ENCODE measurements around the gene CORO2A. TPM values are rescaled to one million over a fixed set of nuclear protein-coding genes. Genes with fewer than 3 reads are reported as not detected.

CORO2A gene
- polyA plus RNA-seq, 1 of the 3 experiments (the other 2 are of a cell fraction): 2.3 TPM

GRCh38 chr9:98129451-98129881, 63.0 kb downstream of the CORO2A start:
- no peak overlapping the region for H3K4me3 ChIP-seq (ENCODE audit: low read depth in 2 of 2, low read length in 1 of 2)
- no peaks in the 10 kb centered on the region for H4K20me1 ChIP-seq (ENCODE audit: insufficient read depth)
- no peaks in the 10 kb centered on the region for H3K27me3 ChIP-seq (ENCODE audit: insufficient read depth)
- no peaks in the 10 kb centered on the region for H3K79me2 ChIP-seq (ENCODE audit: insufficient read depth)
- H3K36me3 ChIP-seq (replicated peaks in 1 of 2; ENCODE audit: control insufficient read depth in 1 of 2, insufficient read depth in 2 of 2, low read length in 1 of 2): no peaks in the 10 kb centered on the region
- no peak overlapping the region for H2AFZ ChIP-seq (ENCODE audit: low read depth)
- no peak overlapping the region for H3K9ac ChIP-seq
- H3K9me2 ChIP-seq: no peaks in the 10 kb centered on the region
- H3F3A ChIP-seq (replicated peaks; ENCODE audit: insufficient read depth): no peaks in the 10 kb centered on the region
- H3K9me3 ChIP-seq: no peaks in the 10 kb centered on the region
- no peak overlapping the region for H3K4me2 ChIP-seq
- DNase-seq: no peak
- WGBS (ENCODE audit: low lambda C conversion rate): 93% methylated on average over 10 of the region's 10 CpGs
- H3K4me1 ChIP-seq (ENCODE audit: control insufficient read depth in 1 of 2, insufficient read depth in 2 of 2, low read depth in 1 of 2, low read length in 1 of 2): no peaks in the 10 kb centered on the region
- no peak overlapping the region for H3K27ac ChIP-seq (ENCODE audit: low read depth in 2 of 2, low read length in 1 of 2)
- POLR2A ChIA-PET: no interaction called here
- CTCF ChIA-PET: interaction anchor here (1.0 to 1.6 kb wide), 2 partner anchors 10 to 15 kb away, joined by 3 to 9 read pairs; partner anchors contain the start of gene TRIM14
- no peak for TF ChIP-seq USF1 (IDR thresholded peaks at IDR 0.05; ENCODE audit: borderline replicate concordance, low read depth)
- no peak for TF ChIP-seq GATA2 (CRISPR knock-in tag; IDR thresholded peaks at IDR 0.05)
- TF ChIP-seq TEAD4 (IDR thresholded peaks at IDR 0.05; ENCODE audit: borderline replicate concordance, insufficient read depth): no peak
- TF ChIP-seq, protein P1, sequence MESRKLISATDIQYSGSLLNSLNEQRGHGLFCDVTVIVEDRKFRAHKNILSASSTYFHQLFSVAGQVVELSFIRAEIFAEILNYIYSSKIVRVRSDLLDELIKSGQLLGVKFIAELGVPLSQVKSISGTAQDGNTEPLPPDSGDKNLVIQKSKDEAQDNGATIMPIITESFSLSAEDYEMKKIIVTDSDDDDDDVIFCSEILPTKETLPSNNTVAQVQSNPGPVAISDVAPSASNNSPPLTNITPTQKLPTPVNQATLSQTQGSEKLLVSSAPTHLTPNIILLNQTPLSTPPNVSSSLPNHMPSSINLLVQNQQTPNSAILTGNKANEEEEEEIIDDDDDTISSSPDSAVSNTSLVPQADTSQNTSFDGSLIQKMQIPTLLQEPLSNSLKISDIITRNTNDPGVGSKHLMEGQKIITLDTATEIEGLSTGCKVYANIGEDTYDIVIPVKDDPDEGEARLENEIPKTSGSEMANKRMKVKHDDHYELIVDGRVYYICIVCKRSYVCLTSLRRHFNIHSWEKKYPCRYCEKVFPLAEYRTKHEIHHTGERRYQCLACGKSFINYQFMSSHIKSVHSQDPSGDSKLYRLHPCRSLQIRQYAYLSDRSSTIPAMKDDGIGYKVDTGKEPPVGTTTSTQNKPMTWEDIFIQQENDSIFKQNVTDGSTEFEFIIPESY (IDR thresholded peaks at IDR 0.05; ENCODE audit: borderline replicate concordance, low read depth): no peak
- TF ChIP-seq, protein P2, sequence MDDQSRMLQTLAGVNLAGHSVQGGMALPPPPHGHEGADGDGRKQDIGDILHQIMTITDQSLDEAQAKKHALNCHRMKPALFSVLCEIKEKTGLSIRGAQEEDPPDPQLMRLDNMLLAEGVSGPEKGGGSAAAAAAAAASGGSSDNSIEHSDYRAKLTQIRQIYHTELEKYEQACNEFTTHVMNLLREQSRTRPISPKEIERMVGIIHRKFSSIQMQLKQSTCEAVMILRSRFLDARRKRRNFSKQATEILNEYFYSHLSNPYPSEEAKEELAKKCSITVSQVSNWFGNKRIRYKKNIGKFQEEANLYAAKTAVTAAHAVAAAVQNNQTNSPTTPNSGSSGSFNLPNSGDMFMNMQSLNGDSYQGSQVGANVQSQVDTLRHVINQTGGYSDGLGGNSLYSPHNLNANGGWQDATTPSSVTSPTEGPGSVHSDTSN (IDR thresholded peaks at IDR 0.05): no peak
- no peak for TF ChIP-seq RXRA (IDR thresholded peaks at IDR 0.05; ENCODE audit: borderline replicate concordance, low read depth)

GRCh38 chr9:98128316-98128715, 64.1 kb downstream of the CORO2A start:
- no peaks in the 10 kb centered on the region for H3K9me2 ChIP-seq
- H3K4me3 ChIP-seq (ENCODE audit: low read depth in 2 of 2, low read length in 1 of 2): no peak overlapping the region
- no peak overlapping the region for H3K27ac ChIP-seq (ENCODE audit: low read depth in 2 of 2, low read length in 1 of 2)
- H3K9me3 ChIP-seq: no peaks in the 10 kb centered on the region
- H3F3A ChIP-seq (replicated peaks; ENCODE audit: insufficient read depth): no peaks in the 10 kb centered on the region
- ChIA-PET CTCF (interaction anchor here (1.6 kb wide), 1 partner anchor 9 kb away, joined by 9 read pairs; the partner anchor contains the start of gene TRIM14), POLR2A (interaction anchor here (0.8 kb wide), 1 partner anchor 9 kb away, joined by 3 read pairs; the partner anchor contains the start of gene TRIM14)
- WGBS (ENCODE audit: low lambda C conversion rate): 99% methylated on average over 9 of the region's 16 CpGs
- no peak overlapping the region for H3K9ac ChIP-seq
- H4K20me1 ChIP-seq (ENCODE audit: insufficient read depth): no peaks in the 10 kb centered on the region
- no peak overlapping the region for H2AFZ ChIP-seq (ENCODE audit: low read depth)
- no peaks in the 10 kb centered on the region for H3K79me2 ChIP-seq (ENCODE audit: insufficient read depth)
- H3K27me3 ChIP-seq (ENCODE audit: insufficient read depth): no peaks in the 10 kb centered on the region
- H3K4me2 ChIP-seq: no peak overlapping the region
- no peaks in the 10 kb centered on the region for H3K36me3 ChIP-seq (replicated peaks in 1 of 2; ENCODE audit: control insufficient read depth in 1 of 2, insufficient read depth in 2 of 2, low read length in 1 of 2)
- TF ChIP-seq EP300 (IDR thresholded peaks at IDR 0.05; ENCODE audit: borderline replicate concordance in 1 of 2, low read depth in 1 of 2, low read length in 1 of 2) (no peak), TCF12 (IDR thresholded peaks at IDR 0.05) (no peak), RFX5 (IDR thresholded peaks at IDR 0.05; ENCODE audit: low read length) (no peak), RAD21 (IDR thresholded peaks at IDR 0.05; ENCODE audit: low read length) (no peak), GABPA (IDR thresholded peaks at IDR 0.05; ENCODE audit: low read depth) (no peak), FOXM1 (IDR thresholded peaks at IDR 0.05; ENCODE audit: low read depth) (no peak), CTCF (IDR thresholded peaks at IDR 0.05) (no peak), USF2 (IDR thresholded peaks at IDR 0.05; ENCODE audit: borderline replicate concordance, low read depth, low read length) (no peak), POLR2AphosphoS5 (IDR thresholded peaks at IDR 0.05; ENCODE audit: low read depth, low read length) (no peak), RCOR1 (IDR thresholded peaks at IDR 0.05; ENCODE audit: low read length) (no peak), YY1 (IDR thresholded peaks at IDR 0.05; ENCODE audit: low read depth) (no peak), CHD2 (IDR thresholded peaks at IDR 0.05; ENCODE audit: low read length, partially characterized antibody) (no peak), JUND (IDR thresholded peaks at IDR 0.05) (no peak), MEF2A (IDR thresholded peaks at IDR 0.05; ENCODE audit: borderline replicate concordance, low read depth) (no peak), MXI1 (IDR thresholded peaks at IDR 0.05; ENCODE audit: low read depth, low read length) (no peak), NFIC (IDR thresholded peaks at IDR 0.05; ENCODE audit: borderline replicate concordance) (no peak), SMC3 (IDR thresholded peaks at IDR 0.05; ENCODE audit: low read depth, low read length) (no peak)
- no peak for DNase-seq
- H3K4me1 ChIP-seq (ENCODE audit: control insufficient read depth in 1 of 2, insufficient read depth in 2 of 2, low read depth in 1 of 2, low read length in 1 of 2): no peaks in the 10 kb centered on the region
